Measurements from ENCODE around the gene NOBOX.

DNA sequence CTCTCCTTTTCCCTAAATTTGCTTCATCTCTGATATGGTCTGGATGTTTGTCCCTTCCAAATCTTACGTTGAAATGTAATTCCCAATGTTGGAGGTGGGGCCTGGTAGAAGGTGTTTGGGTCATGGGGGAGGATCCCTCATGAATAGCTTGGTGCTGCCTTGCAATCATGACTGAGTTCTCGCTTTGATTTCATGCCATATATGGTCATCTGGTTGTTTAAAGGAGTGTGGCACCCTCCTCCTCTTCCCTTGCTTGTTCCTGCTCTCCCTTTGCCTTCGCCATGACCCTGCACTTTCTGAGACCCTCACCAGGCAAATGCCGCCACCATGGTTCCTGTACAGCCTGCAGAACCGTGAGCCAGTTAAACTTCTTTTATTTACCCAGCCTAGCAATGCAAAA lies 14.5 kb downstream of the NOBOX start:
- TF ChIP-seq, protein P1, sequence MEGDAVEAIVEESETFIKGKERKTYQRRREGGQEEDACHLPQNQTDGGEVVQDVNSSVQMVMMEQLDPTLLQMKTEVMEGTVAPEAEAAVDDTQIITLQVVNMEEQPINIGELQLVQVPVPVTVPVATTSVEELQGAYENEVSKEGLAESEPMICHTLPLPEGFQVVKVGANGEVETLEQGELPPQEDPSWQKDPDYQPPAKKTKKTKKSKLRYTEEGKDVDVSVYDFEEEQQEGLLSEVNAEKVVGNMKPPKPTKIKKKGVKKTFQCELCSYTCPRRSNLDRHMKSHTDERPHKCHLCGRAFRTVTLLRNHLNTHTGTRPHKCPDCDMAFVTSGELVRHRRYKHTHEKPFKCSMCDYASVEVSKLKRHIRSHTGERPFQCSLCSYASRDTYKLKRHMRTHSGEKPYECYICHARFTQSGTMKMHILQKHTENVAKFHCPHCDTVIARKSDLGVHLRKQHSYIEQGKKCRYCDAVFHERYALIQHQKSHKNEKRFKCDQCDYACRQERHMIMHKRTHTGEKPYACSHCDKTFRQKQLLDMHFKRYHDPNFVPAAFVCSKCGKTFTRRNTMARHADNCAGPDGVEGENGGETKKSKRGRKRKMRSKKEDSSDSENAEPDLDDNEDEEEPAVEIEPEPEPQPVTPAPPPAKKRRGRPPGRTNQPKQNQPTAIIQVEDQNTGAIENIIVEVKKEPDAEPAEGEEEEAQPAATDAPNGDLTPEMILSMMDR (IDR thresholded peaks at IDR 0.05; ENCODE audit: poor library complexity, severe bottlenecking): no peak
- TF ChIP-seq EZH2 (IDR thresholded peaks at IDR 0.05; ENCODE audit: borderline replicate concordance, insufficient read depth, low read length, poor library complexity, severe bottlenecking) (no peak), POLR2AphosphoS5 (IDR thresholded peaks at IDR 0.05) (no peak), RAD21 (conservative IDR thresholded peaks at IDR 0.05) (no peak), EP300 (conservative IDR thresholded peaks at IDR 0.05; ENCODE audit: poor library complexity, severe bottlenecking) (no peak), MXI1 (conservative IDR thresholded peaks at IDR 0.05; ENCODE audit: poor library complexity, severe bottlenecking) (no peak), TAF1 (IDR thresholded peaks at IDR 0.05; ENCODE audit: low read depth) (no peak)
- TF ChIP-seq, protein P2, sequence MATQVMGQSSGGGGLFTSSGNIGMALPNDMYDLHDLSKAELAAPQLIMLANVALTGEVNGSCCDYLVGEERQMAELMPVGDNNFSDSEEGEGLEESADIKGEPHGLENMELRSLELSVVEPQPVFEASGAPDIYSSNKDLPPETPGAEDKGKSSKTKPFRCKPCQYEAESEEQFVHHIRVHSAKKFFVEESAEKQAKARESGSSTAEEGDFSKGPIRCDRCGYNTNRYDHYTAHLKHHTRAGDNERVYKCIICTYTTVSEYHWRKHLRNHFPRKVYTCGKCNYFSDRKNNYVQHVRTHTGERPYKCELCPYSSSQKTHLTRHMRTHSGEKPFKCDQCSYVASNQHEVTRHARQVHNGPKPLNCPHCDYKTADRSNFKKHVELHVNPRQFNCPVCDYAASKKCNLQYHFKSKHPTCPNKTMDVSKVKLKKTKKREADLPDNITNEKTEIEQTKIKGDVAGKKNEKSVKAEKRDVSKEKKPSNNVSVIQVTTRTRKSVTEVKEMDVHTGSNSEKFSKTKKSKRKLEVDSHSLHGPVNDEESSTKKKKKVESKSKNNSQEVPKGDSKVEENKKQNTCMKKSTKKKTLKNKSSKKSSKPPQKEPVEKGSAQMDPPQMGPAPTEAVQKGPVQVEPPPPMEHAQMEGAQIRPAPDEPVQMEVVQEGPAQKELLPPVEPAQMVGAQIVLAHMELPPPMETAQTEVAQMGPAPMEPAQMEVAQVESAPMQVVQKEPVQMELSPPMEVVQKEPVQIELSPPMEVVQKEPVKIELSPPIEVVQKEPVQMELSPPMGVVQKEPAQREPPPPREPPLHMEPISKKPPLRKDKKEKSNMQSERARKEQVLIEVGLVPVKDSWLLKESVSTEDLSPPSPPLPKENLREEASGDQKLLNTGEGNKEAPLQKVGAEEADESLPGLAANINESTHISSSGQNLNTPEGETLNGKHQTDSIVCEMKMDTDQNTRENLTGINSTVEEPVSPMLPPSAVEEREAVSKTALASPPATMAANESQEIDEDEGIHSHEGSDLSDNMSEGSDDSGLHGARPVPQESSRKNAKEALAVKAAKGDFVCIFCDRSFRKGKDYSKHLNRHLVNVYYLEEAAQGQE (IDR thresholded peaks at IDR 0.05; ENCODE audit: borderline replicate concordance): no peak
